Right lung (tissue), 5 donors: Measurements from ENCODE around the gene SMAD6. TPM values are rescaled to one million over a fixed set of nuclear protein-coding genes. Genes with fewer than 3 reads are reported as not detected.

Experiments used
- DNase-seq, 2 donors: peaks; one replicate each; pipeline ENCODE4 v3.0.0-alpha.2; 2013
- polyA plus RNA-seq, 5 donors: library from polyadenylated mRNA; unstranded; fragments of 120-200 nt; gene quantifications; one replicate each; pipeline versions ENCODE4 v1.2.1 to v1.2.3, GENCODE V29; 2013; ENCODE audit warnings: inconsistent platforms in 1 of 5, low replicate concordance in 1 of 5; ENCODE audit not compliant: insufficient read length in 5 of 5, insufficient read depth in 1 of 5

Gene SMAD6
- polyA plus RNA-seq, 5 donors, result 19.0 to 37.5 (median 31.4) TPM

DNA sequence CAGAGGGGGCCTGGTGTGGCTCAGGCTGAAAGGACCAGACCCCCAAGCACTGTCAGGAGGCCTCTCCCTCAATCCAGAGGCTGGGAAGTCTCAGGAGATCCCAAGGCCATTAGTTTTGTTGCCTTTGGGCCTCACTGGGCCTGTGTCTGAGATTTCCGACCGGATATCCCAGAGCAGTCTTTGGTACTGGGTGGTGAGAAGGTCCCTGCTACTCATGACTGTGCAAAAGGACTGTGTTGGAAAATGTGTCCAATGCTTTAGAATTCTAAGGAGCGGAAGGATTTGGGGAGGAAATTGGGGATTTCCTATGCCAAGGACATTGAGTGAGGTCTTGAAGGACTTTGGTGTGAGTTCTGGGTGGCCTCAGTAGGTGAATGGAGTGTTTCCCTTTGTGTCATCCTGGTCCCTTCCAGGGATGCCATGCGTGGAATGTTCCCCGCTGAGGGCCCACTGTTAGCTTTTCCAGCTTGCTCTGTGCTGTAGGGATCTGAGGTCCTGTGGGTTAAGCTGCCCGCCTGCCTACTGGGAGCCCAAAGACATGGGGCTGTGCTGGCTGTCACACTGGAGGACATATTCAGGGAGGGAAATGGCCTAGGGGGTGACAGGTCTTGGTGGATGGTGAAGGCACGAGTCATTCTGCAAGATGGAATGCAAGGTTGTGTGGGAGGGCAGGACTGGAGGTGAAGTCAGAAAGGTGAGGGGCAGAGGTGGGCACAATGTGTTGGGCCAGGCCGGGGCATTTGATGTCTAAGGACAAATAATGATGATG, 16.4 kb downstream of the SMAD6 start:
- DNase-seq, result no peak

DNA sequence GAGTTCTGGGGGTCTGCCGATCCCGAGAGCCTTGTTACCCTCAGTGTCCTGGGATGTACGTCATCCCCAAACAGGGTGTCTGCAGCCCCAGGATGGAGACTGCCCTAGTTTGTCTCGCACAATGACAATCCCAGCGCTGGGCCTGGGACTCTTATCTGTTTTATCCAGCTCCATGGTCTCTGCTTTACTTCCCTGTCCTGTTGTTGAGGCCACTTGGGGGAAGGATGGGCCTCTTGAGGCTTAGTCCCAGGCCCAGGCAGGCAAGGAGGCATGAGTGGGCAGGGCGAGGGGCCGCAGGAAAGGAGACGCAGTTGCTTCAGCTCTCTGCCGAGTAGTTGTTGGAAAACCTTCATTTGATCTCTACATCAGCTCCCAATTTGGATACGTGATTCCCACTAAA, 17.4 kb downstream of the SMAD6 start:
- no peak for DNase-seq

DNA sequence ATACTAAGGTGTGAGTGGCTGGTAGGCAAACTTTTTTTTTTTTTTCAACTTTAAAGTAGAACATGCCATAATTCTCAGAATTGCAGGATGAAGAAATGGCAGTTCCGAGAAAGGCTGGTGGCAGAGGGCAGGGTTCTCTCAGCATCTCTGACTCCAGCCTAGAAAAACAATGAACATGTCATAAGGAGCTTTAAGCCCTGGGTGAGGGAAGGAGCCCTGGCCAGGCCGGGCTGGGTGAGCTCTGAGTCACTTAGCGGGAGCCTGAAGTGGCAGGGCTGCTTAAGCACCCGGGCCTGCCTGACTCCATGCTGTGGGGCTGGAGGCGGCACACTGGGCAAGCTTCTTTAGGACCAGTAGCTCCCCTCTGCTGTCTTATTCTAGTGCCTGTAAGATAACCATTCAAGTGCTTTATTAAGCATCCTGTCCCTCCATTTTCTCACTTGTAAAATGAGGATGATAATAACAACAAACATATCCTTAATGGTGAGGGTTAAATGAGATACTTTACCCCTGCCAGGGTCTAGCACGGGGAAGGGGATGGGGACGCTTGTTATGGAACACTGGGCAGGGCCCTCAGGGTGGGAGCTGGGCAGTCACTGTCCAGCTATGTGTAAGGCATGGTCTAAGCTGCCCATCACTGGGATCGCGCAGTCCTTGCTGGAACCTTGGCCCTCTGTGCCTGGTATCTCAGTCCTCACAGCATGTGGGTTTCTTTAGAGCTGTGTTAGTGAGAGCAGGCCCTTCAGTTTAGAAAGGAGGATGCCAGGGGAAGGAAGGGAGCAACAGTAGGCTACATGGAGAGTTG, 18.4 kb downstream of the SMAD6 start:
- no peak for DNase-seq

DNA sequence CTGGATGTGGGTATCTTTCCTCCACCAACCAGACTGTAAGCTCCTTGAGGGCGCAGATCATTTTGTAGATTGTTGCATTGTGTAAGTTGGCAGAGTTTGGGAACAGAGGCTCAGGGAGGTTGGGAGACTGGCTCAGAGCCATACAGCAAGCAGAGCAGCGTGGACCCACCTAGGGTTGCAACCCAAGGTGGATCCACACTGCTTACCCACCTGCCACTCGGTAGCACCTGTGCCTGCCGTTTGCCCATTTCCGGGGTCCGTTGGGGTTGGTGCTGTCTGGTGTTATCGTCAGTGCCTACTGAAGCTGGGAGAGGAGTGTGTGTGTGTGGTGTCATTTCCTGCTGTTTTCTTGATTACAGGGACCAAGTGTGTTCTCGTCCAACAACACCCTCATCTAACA, 19.0 kb downstream of the SMAD6 start:
- no peak for DNase-seq

DNA sequence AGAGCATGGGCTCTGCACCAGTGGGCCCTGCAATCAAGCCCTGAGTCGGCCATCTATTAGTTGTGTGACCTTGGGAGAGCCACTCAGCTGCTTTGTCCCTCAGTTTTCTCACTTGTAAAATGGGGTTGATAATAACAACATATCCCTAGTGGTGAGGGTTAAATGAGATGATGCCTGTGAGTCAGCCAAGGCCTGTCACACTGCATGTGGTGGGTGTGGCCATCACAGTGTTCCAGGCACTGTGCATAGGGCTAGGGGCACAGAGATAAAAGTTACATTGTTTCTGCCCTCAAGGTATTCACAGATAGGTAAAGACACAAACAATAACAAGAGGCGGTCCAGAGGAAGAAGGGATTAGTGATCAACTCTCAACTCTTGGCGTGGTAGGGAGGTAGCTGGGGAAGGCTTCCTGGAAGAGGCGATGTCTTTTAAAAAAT, 19.5 kb downstream of the SMAD6 start:
- no peak for DNase-seq

DNA sequence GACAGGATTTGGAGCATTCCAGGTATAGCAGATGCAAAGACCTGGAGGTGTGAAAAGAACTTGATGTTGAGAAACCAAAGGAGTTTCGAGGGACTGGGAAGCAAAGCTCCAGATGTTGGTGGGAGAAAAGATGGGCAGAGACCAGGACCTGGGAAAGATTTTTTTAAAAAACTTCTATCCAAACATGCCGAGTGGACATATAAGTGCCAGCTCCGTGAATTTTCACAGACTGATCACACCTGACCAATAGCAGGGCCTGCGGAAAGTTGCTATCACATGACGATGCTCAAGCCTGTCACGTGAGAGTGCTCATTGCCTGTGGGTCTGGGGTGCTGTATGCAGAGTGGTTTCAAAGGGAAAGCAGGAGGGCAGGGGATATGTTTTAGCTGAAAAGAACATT, 19.9 kb downstream of the SMAD6 start:
- no peak for DNase-seq

DNA sequence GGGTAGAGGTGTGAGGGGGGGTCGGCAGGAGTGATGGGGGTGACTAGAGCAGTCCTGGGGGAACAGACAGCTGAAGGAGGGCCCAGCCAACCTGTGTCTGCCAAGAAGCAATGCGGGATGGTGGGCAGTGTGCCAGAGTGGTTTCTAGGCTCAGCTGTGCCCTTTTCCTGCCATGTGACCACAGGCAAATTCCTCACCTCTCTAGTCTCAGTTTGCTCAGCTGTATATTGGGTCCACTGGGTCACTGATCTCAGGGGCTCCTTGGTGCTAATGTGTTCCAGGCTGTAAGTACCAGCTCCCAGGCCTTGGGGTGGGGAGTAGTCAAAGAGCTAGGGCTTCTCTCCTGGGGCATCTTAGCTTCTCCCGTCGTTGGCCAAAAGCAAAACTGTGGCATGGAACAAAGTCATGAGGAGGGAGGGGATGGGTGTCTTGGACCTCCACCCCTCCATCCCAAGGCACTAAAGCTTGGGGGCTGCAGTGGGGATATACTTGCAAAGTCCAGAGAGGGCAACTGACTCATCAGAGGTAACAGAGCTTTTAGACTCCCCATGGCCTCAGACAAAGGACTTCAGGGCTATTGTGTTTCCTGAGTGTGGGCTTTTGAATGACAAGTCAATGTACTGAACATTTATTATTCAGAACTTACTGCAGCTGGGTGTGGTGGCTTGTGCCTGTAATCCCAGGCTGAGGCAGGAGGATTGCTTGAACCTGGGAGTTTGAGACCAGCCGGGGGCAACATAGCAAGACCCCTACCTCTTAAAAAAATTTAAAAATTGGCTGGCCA, 20.9 kb downstream of the SMAD6 start:
- no peak for DNase-seq

DNA sequence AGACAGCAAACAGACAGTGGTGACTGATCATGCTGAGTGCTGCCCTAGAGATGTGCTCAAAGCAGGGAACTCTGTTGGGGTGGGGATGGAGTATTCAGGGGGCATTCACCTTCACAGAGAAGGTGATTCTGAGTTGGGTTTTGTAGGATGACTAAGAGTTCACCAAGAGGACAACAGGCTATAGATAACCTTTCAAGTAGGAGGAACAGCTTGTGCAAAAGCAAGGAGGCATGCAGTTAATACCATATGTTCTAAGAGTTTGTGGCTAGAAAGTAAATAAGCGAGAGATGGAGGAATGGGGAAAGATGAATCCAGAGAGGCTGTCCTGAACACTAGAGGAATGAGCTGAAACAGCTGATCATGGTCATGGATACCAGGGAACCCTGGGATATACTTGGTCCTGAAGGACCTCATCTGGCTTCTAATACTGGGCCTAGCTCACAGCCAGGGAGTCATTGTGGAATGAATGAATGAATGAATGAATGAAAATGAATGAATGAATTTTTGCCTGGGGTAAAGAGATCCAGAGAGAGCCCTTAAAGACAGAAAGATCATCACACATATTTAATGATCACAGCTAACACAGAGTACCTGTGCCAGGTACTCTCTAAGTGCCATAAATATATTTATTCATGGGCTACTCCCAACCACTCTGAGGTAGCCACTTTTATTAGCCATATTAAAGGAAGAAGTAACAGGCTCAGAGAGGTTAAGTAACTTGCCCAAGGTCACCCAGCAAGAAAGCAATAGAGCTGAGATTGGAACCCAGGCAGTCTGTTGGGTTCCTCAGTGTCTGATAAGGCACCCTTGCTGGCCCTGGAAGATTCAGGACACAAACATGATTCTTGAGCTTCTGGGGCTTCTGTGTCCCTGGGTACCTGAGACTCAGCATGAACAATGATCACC, 22.0 kb downstream of the SMAD6 start:
- DNase-seq, result no peak

DNA sequence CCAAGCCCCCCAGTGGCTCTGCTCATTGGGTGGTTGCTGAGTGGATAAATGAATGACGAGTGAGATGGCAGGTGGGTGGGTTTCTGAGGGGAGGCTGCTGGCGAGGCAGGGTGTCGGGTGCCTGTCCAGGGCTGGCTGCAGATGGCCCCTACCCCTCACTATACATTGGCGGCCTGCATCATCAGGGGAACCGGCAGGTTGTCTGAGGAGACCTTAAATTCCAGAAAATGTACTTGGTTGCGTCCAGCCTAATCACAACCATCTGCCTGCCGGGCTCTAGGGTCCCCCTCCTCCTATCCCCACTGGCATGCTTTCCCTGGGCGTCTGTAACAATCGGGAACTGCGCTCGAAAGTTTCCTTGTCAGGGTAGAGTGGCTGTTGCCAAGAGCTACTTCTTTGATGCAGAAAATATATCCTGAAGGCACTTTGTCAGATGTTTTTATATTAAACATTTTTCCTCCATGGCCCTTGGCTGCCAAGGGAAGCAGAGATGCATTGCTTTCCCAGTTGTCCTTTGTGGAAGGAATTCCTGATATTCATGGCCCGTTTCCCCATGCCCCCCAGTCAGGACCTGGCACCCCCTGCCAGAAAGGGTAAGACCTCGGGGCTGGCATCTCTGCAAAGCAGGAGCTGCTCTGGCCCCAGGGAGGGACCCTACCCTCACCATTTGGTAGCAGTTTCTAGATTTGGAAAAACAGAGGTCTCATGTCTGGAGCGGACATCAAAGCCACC, 22.9 kb downstream of the SMAD6 start:
- no peak for DNase-seq

DNA sequence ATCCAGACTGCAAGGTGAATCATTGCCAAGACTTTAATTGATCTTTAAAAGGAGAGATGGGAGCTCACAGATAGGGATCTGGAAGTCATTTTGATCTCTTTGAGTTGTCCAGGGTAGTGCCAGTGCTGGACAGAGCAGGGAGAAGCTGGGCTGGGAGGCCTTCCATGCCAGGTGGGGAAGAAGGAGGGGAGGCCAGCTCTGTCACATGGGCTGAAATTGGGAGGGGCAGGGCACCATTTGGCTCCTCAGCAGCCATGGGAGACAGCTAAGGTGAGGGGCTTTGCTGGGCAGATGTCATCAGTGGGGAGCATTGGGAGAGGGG, 23.4 kb downstream of the SMAD6 start:
- no peak for DNase-seq

DNA sequence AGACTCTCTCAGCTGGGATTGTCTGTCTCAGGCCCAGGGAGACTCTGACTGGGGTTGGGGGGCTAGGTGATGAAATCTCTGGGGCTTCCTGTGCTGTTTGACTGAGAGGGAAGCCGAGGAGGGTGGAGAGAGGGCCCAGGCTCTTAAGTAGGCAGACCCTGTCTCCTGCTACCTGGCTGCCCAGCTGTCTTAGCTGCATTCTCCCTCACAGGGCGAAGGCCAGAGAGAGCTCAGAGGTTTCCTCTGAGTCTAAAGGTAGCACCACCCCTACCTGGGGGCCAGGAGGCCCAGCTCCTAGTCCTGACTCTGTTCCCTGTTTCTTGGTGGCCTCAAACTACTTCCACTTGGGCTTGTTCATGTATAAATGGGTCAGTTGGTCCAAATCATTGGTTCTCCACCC, 24.4 kb downstream of the SMAD6 start:
- no peak for DNase-seq

DNA sequence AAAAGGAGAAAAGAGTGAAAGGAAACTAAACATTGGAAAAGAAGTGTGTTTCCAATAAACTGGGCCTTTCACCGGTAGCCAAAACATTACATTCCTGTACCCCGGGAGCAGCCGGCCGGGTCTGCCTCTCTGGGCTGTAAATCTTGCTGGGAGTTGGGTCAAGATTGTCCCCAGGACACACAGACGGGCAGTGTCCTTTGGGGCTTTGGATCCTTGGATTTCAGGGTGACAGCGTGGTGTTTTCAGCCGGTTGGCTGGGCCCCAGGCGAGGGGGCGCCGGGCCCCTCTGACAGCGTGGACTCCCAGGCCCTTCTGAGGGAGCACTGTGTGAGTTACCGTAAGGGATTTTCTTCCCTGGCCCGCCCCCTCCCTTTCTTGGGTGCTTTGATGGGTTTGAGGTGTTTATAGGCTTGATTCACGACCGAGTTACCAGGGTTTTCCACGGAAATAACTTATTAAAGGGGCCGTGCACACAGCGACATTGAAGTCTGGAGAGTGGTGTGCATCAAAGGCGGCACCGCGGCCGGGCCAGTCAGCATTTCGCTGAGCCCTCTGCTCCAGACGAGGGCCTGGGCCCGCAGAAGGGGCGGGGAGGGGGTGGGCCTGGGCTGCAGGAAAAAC, 27.4 kb downstream of the SMAD6 start:
- DNase-seq, result no peak

DNA sequence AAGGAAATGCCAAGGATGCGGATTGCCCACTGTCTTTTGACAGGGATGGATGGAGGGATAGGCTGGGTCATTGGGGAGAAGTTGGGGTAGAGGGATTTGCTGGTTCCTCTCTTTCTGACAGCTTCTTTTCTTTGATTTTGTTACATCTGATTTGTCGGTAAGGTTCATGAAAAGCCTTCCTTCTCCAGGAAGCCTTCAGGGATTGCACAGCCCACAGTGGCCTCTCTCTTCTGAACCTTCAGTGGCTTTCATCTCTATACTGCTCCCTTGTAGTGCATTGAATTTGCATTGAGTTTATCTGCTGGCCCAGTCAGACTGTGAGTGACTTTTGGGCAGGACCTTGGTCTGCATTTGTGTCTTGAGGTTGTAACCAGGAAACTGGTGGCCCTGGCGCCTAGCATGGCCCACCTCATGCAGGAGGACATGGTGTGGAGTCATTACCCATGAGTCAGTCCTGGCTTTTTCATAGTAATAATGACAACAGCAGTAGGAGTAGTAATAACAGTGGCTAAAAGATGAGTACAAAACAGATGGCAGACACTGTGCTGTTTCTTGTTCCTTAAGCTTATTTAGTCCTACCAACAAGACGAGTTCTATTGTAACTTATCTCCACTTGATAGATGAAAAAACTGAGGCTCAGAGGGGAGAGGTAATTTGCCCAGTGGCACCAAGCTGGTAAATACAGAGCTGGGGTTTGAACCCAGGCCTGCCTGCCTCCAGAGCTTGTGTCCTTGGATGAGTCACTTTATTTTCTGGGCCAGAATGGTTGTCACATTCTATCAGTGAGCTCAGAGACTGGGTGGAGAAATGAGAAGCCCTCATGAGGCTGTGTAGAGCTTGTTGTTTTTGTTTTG, 28.4 kb downstream of the SMAD6 start:
- no peak for DNase-seq

DNA sequence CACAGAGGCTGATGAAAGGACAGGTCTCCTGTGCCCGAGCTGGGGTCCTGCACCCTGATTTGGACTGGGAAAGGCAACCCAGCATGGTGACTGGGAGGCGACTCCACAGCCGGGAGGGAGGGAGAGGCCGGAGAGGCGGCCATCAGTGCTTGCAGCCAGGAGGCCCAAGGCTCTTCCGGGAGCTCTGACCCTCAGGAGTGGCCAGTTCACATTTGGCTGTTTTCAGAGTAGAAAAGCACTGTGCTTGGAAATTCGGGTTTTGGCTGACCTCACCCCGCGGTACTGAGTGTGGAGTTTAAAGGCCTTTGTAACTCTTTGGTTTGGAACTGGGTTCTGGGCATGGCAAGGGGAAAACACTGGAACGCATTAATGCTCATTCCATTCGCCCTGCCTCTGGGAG, 31.9 kb downstream of the SMAD6 start:
- DNase-seq, result no peak

DNA sequence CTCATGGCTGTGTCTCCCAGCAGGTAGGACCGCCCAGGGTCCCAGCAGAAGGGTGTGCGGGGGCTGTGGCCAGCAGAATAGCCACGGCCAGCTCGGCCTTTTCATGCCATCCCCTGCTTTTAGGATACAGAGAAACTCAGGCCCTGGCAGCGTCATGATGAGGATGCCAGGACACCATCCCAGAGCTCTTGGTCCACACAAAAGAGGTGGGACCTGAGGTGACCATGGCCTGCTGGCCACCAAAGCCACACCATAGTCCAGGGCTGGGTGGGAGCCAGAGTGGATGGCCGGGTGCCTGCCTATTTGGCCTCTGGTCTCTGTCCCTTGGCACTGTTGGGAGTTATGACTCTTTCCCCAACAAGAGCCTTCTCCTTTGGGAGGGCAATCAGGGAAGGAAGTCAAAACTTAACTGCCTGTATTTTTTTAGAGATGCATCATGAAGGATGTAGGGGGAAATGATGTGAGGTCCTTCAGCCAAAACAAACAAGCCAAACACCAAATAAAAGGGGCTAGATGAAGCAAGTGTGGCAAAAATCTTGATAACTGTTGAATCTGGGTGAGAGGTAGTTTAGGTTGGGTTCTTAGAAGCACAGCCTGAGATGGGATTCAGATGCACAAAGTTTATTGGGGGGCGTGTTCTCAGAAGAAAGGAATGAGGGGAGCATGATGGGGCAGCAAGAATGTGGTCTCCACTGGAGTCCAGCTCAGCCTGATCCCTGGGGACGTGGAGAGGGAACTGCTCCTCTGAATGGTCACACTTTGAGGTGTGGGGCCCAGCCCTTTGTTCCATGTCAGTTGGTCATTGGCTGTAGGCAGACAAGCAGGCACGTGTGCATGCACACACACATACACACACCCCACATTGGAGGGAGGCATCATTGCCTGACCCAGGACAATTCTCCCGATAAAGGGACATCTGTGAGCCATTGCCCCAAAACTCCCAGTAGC, 33.2 kb downstream of the SMAD6 start:
- no peak for DNase-seq

DNA sequence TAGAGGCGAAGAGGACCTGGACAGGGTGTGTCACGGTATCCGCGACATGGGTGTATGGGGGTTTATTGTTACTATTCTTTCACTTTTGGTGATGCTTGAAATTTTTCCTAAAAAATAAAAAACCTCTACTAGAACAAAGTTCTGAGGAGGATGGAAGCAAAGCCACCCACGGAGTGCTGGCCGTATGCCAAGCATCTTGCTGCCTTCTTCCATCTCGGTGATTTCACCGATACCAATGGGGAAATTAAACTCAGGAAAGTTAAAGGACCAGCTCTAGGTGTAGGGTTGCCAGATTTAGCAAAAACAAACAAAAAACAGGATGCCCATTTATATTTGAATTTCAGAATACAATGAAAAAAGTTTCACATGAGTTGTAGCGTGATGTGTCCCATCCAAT, 33.9 kb downstream of the SMAD6 start:
- no peak for DNase-seq

DNA sequence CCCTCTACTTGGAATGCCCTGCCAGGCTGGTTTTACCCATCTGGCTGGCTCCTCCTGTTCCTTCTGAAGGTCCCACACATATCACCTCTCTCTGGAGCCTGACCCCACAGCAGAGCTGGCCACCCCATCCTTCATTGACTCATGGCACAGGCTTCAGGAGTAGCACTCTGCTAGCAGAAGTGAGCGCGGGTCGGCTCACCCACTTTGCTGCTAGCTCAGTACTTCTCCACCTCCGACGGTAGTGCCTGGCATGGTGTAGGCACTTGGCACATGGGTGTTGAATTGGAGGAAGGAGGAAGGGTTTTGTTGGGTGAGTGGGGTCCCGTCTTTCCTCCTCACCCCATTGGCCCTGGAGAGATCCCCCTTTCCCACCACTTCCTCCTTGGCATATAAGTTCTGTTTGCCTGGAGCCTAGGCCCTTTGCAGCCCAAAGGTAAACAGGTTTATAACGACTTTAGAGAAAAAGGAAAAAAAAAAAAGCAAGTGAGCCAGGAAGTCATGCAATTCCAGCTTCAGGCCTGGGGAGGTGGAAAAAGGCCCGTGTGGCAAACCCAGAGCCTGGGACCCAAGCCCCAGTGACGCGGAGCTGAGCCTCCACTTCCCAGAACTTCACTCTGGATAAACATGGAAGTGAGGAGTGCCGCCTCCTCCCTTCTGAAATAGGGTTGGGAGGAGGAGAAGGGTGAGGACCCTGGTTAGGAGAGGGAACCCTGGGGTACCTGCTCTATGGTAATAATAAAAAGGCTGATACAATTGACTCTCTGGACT, 35.4 kb downstream of the SMAD6 start:
- DNase-seq, result no peak
